HCT116 (cell line): ENCODE measurements around the gene SCN2B. TPM values are rescaled to one million over a fixed set of nuclear protein-coding genes. Genes with fewer than 3 reads are reported as not detected.

Experiments
- ATAC-seq: fragments of 200-7000 bp; cut with Tn5 transposase; 2 replicates; pipeline ENCODE4 v1.9.1; 2020; ENCODE audit warnings: mild to moderate bottlenecking, moderate library complexity
- BruUV-seq: library from RNA; stranded (reverse); fragments of 400-500 nt; replicated peaks from 2 replicates; lab custom pipeline; 2021; lab: Mats Ljungman, UMichigan
- CTCF ChIA-PET: fragments of 300-600 bp; sonication (Branson Sonifier 250); formaldehyde crosslinking; loops from one replicate; lab custom pipeline; 2021; ENCODE audit warnings: antibody characterized with exemption; lab: Charles Lee
- POLR2A ChIA-PET: fragments of 300-600, 350-600 bp; sonication (Branson Sonifier 250); formaldehyde crosslinking; loops from one replicate; lab custom pipeline; 2021; ENCODE audit warnings: antibody characterized with exemption; lab: Charles Lee
- RAD21 ChIA-PET, 2 experiments: fragments of 300-600 bp; sonication (Branson Sonifier 250); formaldehyde crosslinking; loops; one replicate each; lab custom pipeline; 2023; ENCODE audit warnings: low total read pairs in 2 of 2; ENCODE audit not compliant: uncharacterized antibody in 2 of 2, unreplicated experiment in 2 of 2, low non-redundant PET in 1 of 2; lab: Charles Lee
- DNase-seq: peaks from one replicate; pipeline ENCODE4 v3.0.0-alpha.2; 2010; ENCODE audit warnings: low read depth, low spot score
- H2AFZ ChIP-seq: fragments of 200-600 bp; shearing (Covaris generic), sonication (generic); 2 replicates; pipeline ENCODE4 v1.6.1; 2017; ENCODE audit warnings: low read depth, mixed run types, mixed read lengths, antibody characterized with exemption, low read length; ENCODE audit not compliant: poor library complexity, severe bottlenecking
- H3K27ac ChIP-seq: 2 replicates; pipeline ENCODE4 v1.5.1; 2012; ENCODE audit warnings: low read depth, low read length
- H3K27me3 ChIP-seq: fragments of 200-600 bp; sonication (generic); 2 replicates; pipeline ENCODE4 v1.6.1; 2016; ENCODE audit warnings: mixed run types, low read length, mixed read lengths; ENCODE audit not compliant: insufficient read depth
- H3K36me3 ChIP-seq, 2 experiments: fragments of 200-500 bp in 1 of 2; fragments of 200-600 bp in 1 of 2; sonication (Bioruptor generic) in 1 of 2; sonication (generic) in 1 of 2; 2 replicates each; pipeline versions ENCODE4 v1.5.1 to v1.6.1; 2014 to 2016; ENCODE audit warnings: low read length in 2 of 2, inconsistent platforms in 1 of 2, mixed read lengths in 1 of 2, mixed run types in 1 of 2; ENCODE audit not compliant: insufficient read depth in 2 of 2, control insufficient read depth in 1 of 2
- H3K4me1 ChIP-seq, 2 experiments: fragments of 200-600 bp in 1 of 2; sonication (generic) in 1 of 2; 2 replicates each; pipeline versions ENCODE4 v1.5.1 to v1.6.1; 2012 to 2017; ENCODE audit warnings: low read length in 2 of 2, inconsistent platforms in 1 of 2, mild to moderate bottlenecking in 1 of 2, mixed read lengths in 1 of 2, mixed run types in 1 of 2, moderate library complexity in 1 of 2; ENCODE audit not compliant: insufficient read depth in 2 of 2, control insufficient read depth in 1 of 2
- H3K4me2 ChIP-seq: fragments of 200-600 bp; sonication (generic); 2 replicates; pipeline ENCODE4 v1.6.1; 2017; ENCODE audit warnings: mixed run types, low read length, mixed read lengths
- H3K4me3 ChIP-seq, 2 experiments: fragments of 200-600 bp in 1 of 2; sonication (generic) in 1 of 2; replicated peaks in 1 of 2; 2 replicates each; pipeline ENCODE4 v1.5.1; 2011 to 2016; ENCODE audit warnings: low read length in 2 of 2, control low read depth in 1 of 2, low read depth in 1 of 2, mild to moderate bottlenecking in 1 of 2, mixed read lengths in 1 of 2, mixed run types in 1 of 2
- H3K79me2 ChIP-seq: fragments of 200-600 bp; sonication (generic); 2 replicates; pipeline ENCODE4 v1.6.1; 2017; ENCODE audit warnings: mild to moderate bottlenecking, mixed run types, low read length, moderate library complexity, mixed read lengths; ENCODE audit not compliant: insufficient read depth
- H3K9ac ChIP-seq: fragments of 200-600 bp; sonication (generic); 2 replicates; pipeline ENCODE4 v1.6.1; 2016; ENCODE audit warnings: low read length, mixed read lengths
- H3K9me2 ChIP-seq: fragments of 200-600 bp; sonication (generic), shearing (Covaris generic); 2 replicates; pipeline ENCODE4 v1.6.1; 2017; ENCODE audit warnings: mixed run types, mild to moderate bottlenecking, moderate library complexity; ENCODE audit not compliant: insufficient read depth
- H3K9me3 ChIP-seq, 2 experiments: fragments of 200-500 bp in 1 of 2; fragments of 200-600 bp in 1 of 2; sonication (Bioruptor generic) in 1 of 2; sonication (generic) in 1 of 2; 2 replicates each; pipeline ENCODE4 v1.6.1; 2014 to 2017; ENCODE audit warnings: low read length in 2 of 2, mixed read lengths in 2 of 2, inconsistent platforms in 1 of 2, low read depth in 1 of 2, mild to moderate bottlenecking in 1 of 2, mixed run types in 1 of 2, moderate library complexity in 1 of 2; ENCODE audit not compliant: control insufficient read depth in 1 of 2, insufficient read depth in 1 of 2
- H4K20me1 ChIP-seq: fragments of 200-600 bp; sonication (generic), shearing (Covaris generic); 2 replicates; pipeline ENCODE4 v1.6.1; 2017; ENCODE audit warnings: mixed run types, mild to moderate bottlenecking, moderate library complexity; ENCODE audit not compliant: insufficient read depth
- CBX3 ChIP-seq: IDR thresholded peaks from 2 replicates; pipeline ENCODE4 v1.6.1; 2012; ENCODE audit warnings: low read depth
- EZH2 ChIP-seq: fragments of 200-600 bp; sonication (generic); IDR thresholded peaks from 2 replicates; pipeline ENCODE4 v1.6.1; 2017; ENCODE audit warnings: antibody characterized with exemption, mixed run types
- JUND ChIP-seq: IDR thresholded peaks from 2 replicates; pipeline ENCODE4 v1.6.1; 2012
- POLR2A ChIP-seq: IDR thresholded peaks from 2 replicates; pipeline ENCODE4 v1.7.0; 2011; ENCODE audit warnings: borderline replicate concordance; ENCODE audit not compliant: insufficient read depth, insufficient read length; ENCODE audit errors: extremely low read depth
- POLR2AphosphoS5 ChIP-seq: IDR thresholded peaks from 2 replicates; pipeline ENCODE4 v1.6.1; 2011; ENCODE audit warnings: mild to moderate bottlenecking, low read depth, low read length, moderate library complexity
- SP1 ChIP-seq: IDR thresholded peaks from 2 replicates; pipeline ENCODE4 v1.6.1; 2012; ENCODE audit warnings: low read depth
- TCF7L2 ChIP-seq: IDR thresholded peaks from 2 replicates; pipeline ENCODE4 v1.7.0; 2011; ENCODE audit warnings: borderline replicate concordance, inconsistent platforms; ENCODE audit not compliant: insufficient read depth, insufficient read length; ENCODE audit errors: extremely low read depth
- ZFX ChIP-seq: fragments of 450-650 bp; IDR thresholded peaks from 2 replicates; pipeline ENCODE4 v1.6.1; 2017
- intact Hi-C: fragments of 100-400 bp; cut with micrococcal nuclease; formaldehyde crosslinking; loops from 2 replicates; pipeline ENCODE4 v1.10.0; 2022
- total RNA-seq: library from RNA; stranded (reverse); gene quantifications from one replicate; pipeline ENCODE4 v1.2.1, GENCODE V29; 2021; ENCODE audit not compliant: unreplicated experiment
- TF ChIP-seq, protein P1 (sequence below): IDR thresholded peaks from 2 replicates; pipeline ENCODE4 v1.6.1; 2011; ENCODE audit warnings: mild to moderate bottlenecking, low read length, moderate library complexity; ENCODE audit not compliant: insufficient replicate concordance; ENCODE audit errors: extremely low read depth
- TF ChIP-seq, protein P2 (sequence below): IDR thresholded peaks from 2 replicates; pipeline ENCODE4 v1.6.1; 2012; ENCODE audit warnings: low read depth

The SCN2B gene
- total RNA-seq, 1 experiment from 2014 or later: not detected

DNA sequence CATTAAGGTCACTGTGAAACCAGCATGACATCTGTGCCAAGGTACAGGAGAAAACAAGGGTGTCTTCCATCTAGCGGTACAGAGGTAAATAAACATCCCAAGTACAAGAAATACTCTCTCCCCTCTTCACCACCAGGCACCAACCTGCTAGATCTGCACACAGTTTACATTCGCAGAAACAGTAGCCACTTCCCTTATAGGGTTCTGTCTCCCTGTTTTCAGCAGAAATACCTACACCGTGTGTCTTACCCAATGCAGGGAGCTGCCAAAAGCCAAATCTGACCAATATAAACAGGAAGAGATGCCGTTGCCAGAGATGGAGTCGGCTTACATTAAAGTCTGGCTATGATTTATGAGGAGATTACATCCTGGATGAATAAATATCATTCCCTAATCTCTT lies 25.0 kb downstream of the SCN2B start:
- Histone ChIP-seq H3K27ac (no peak overlapping the region), H3K36me3 (no peaks in the 10 kb centered on the region), H3K4me2 (no peak overlapping the region), H3K4me3 (no peak overlapping the region), H3K79me2 (no peaks in the 10 kb centered on the region), H3K4me1 (peaks cover 10 to 18% of the 10 kb centered on the region in 2 experiments; a peak in 3 of 4 replicates), H4K20me1 (no peaks in the 10 kb centered on the region), H3K9ac (no peak overlapping the region), H2AFZ (no peak overlapping the region), H3K9me3 (no peaks in the 10 kb centered on the region), H3K27me3 (no peaks in the 10 kb centered on the region), H3K9me2 (no peaks in the 10 kb centered on the region)
- ATAC-seq (no peak), DNase-seq (no peak)
- RAD21 ChIA-PET: no interaction called here
- BruUV-seq: no TSS peak
- intact Hi-C loops: loop anchor here (10.0 kb wide), 1 partner anchor 543 kb away; no protein-coding TSS in a partner anchor
- POLR2A ChIA-PET: no interaction called here
- TF ChIP-seq, protein P1, sequence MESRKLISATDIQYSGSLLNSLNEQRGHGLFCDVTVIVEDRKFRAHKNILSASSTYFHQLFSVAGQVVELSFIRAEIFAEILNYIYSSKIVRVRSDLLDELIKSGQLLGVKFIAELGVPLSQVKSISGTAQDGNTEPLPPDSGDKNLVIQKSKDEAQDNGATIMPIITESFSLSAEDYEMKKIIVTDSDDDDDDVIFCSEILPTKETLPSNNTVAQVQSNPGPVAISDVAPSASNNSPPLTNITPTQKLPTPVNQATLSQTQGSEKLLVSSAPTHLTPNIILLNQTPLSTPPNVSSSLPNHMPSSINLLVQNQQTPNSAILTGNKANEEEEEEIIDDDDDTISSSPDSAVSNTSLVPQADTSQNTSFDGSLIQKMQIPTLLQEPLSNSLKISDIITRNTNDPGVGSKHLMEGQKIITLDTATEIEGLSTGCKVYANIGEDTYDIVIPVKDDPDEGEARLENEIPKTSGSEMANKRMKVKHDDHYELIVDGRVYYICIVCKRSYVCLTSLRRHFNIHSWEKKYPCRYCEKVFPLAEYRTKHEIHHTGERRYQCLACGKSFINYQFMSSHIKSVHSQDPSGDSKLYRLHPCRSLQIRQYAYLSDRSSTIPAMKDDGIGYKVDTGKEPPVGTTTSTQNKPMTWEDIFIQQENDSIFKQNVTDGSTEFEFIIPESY: no peak
- TF ChIP-seq CBX3 (no peak), POLR2AphosphoS5 (no peak)
- CTCF ChIA-PET: no interaction called here

DNA sequence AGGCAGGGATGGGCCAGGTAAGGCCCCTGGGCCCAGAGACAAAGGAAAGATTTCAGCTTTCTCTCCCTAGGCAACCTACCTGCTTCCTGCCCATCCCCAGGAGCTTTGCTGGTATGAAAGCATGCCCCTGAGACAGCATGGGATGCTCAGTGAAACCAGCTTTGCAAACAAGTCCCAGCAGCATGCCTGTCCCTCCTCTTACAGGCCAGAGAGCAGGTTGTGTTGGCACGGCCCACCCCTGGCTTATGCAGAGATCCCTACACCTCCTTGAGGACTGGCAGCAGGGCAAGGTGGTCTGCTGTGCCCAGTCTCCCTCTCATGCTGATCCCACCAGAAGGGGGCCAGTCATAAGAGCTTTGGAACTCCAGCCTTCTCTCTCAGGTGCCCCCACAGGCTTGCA lies 26.9 kb downstream of the SCN2B start:
- Histone ChIP-seq H3K4me1 (peaks cover 3 to 15% of the 10 kb centered on the region in 2 experiments; a peak in 3 of 4 replicates), H3K27ac (no peak overlapping the region), H2AFZ (no peak overlapping the region), H3K27me3 (no peaks in the 10 kb centered on the region)
- ChIA-PET POLR2A (no interaction called here), RAD21 (no interaction called here), CTCF (interaction anchor here (0.5 to 3.0 kb wide), 3 partner anchors 14 to 392 kb away, joined by 3 to 14 read pairs (median 3); no protein-coding TSS in a partner anchor)
- TF ChIP-seq, protein P2, sequence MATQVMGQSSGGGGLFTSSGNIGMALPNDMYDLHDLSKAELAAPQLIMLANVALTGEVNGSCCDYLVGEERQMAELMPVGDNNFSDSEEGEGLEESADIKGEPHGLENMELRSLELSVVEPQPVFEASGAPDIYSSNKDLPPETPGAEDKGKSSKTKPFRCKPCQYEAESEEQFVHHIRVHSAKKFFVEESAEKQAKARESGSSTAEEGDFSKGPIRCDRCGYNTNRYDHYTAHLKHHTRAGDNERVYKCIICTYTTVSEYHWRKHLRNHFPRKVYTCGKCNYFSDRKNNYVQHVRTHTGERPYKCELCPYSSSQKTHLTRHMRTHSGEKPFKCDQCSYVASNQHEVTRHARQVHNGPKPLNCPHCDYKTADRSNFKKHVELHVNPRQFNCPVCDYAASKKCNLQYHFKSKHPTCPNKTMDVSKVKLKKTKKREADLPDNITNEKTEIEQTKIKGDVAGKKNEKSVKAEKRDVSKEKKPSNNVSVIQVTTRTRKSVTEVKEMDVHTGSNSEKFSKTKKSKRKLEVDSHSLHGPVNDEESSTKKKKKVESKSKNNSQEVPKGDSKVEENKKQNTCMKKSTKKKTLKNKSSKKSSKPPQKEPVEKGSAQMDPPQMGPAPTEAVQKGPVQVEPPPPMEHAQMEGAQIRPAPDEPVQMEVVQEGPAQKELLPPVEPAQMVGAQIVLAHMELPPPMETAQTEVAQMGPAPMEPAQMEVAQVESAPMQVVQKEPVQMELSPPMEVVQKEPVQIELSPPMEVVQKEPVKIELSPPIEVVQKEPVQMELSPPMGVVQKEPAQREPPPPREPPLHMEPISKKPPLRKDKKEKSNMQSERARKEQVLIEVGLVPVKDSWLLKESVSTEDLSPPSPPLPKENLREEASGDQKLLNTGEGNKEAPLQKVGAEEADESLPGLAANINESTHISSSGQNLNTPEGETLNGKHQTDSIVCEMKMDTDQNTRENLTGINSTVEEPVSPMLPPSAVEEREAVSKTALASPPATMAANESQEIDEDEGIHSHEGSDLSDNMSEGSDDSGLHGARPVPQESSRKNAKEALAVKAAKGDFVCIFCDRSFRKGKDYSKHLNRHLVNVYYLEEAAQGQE: no peak
- TF ChIP-seq JUND: no peak
- no peak for TF ChIP-seq CBX3
- TF ChIP-seq POLR2A: no peak
- TF ChIP-seq TCF7L2: no peak
- TF ChIP-seq EZH2: no peak
- TF ChIP-seq ZFX: no peak
- TF ChIP-seq SP1: no peak
- TF ChIP-seq, all 23 proteins: peak for 0
- H3K9me3 ChIP-seq: no peaks in the 10 kb centered on the region
- DNase-seq: no peak
- no peak overlapping the region for H3K4me3 ChIP-seq
- no peaks in the 10 kb centered on the region for H3K79me2 ChIP-seq
- intact Hi-C loops: loop anchor here (5.0 kb wide), 1 partner anchor 463 kb away; no protein-coding TSS in a partner anchor
- ATAC-seq: no peak
- no peak overlapping the region for H3K9ac ChIP-seq
- no peaks in the 10 kb centered on the region for H3K36me3 ChIP-seq
- H3K4me2 ChIP-seq: no peak overlapping the region
- no peaks in the 10 kb centered on the region for H4K20me1 ChIP-seq
- H3K9me2 ChIP-seq: no peaks in the 10 kb centered on the region
- BruUV-seq: no TSS peak
